Large intestine (tissue), 3 donors: ENCODE data around the gene SMS. TPM values are rescaled to one million over a fixed set of nuclear protein-coding genes. Genes with fewer than 3 reads are reported as not detected.
"Not testable (repeated sequence)": the region's sequence is repeated elsewhere in the genome, so short reads cannot be mapped to it uniquely, and the experiment has no call there.

Experiments used
- DNase-seq, 2 donors: peaks; one replicate each; pipeline versions ENCODE4 v3.0.0 to v3.0.0-alpha.2; 2013
- H3K27ac ChIP-seq: one replicate; pipeline ENCODE4 v1.5.1; 2013; ENCODE audit warnings: low read length
- H3K27me3 ChIP-seq: 2 replicates; pipeline ENCODE4 v1.6.1; 2013; ENCODE audit warnings: low read length; ENCODE audit not compliant: control insufficient read depth, insufficient read depth
- H3K36me3 ChIP-seq: 2 replicates; pipeline ENCODE4 v1.6.1; 2013; ENCODE audit warnings: low read length; ENCODE audit not compliant: control insufficient read depth, insufficient read depth
- H3K4me1 ChIP-seq: one replicate; pipeline ENCODE4 v1.6.1; 2013; ENCODE audit warnings: low read length; ENCODE audit not compliant: control insufficient read depth, insufficient read depth
- H3K4me3 ChIP-seq: one replicate; pipeline ENCODE4 v1.5.1; 2013; ENCODE audit warnings: low read length
- H3K9me3 ChIP-seq: one replicate; pipeline ENCODE4 v1.6.1; 2013; ENCODE audit warnings: mild to moderate bottlenecking, low read depth, low read length, moderate library complexity; ENCODE audit not compliant: control insufficient read depth
- WGBS: methylation state at CpG from one replicate; pipeline ENCODE4 v1.1.5; 2013; ENCODE audit warnings: low lambda C conversion rate; ENCODE audit not compliant: insufficient coverage; 5-methylcytosine and 5-hydroxymethylcytosine counted together
- polyA plus RNA-seq: library from polyadenylated mRNA; unstranded; fragments of 120-200 nt; gene quantifications from one replicate; pipeline ENCODE4 v1.2.1, GENCODE V29; 2013

Gene SMS
- polyA plus RNA-seq, 1 donor, result 87.3 TPM

GRCh38 chrX:21948897-21949578 is 8.5 kb downstream of the SMS start:
- WGBS, result no CpG with 5 or more reads among the region's 8 CpGs
- Histone ChIP-seq H3K9me3 (no peaks in the 10 kb centered on the region), H3K27me3 (no peaks in the 10 kb centered on the region), H3K36me3 (no peaks in the 10 kb centered on the region), H3K4me1 (peaks cover 17% of the 10 kb centered on the region), H3K4me3 (no peak overlapping the region), H3K27ac (no peak overlapping the region)
- no peak for DNase-seq

GRCh38 chrX:21949689-21950088 is 9.2 kb downstream of the SMS start:
- peaks cover 17% of the 10 kb centered on the region for H3K4me1 ChIP-seq
- no peak for DNase-seq
- no peak overlapping the region for H3K4me3 ChIP-seq
- no peaks in the 10 kb centered on the region for H3K36me3 ChIP-seq
- no peak overlapping the region for H3K27ac ChIP-seq
- WGBS, result no CpG with 5 or more reads among the region's 5 CpGs
- no peaks in the 10 kb centered on the region for H3K27me3 ChIP-seq
- no peaks in the 10 kb centered on the region for H3K9me3 ChIP-seq

GRCh38 chrX:21950557-21950956 is 10.0 kb downstream of the SMS start:
- H3K27me3 ChIP-seq, H3K4me3 ChIP-seq, DNase-seq, H3K9me3 ChIP-seq, H3K27ac ChIP-seq, H3K36me3 ChIP-seq: not testable (repeated sequence)
- peaks cover 17% of the 10 kb centered on the region for H3K4me1 ChIP-seq
- no CpG with 5 or more reads among the region's 1 CpG for WGBS

GRCh38 chrX:21952624-21953023 is 12.1 kb downstream of the SMS start:
- no peak for DNase-seq
- no peak overlapping the region for H3K27ac ChIP-seq
- WGBS, result no CpG with 5 or more reads among the region's 6 CpGs
- H3K27me3 ChIP-seq, result no peaks in the 10 kb centered on the region
- no peak overlapping the region for H3K4me3 ChIP-seq
- H3K4me1 ChIP-seq, result peaks cover 9% of the 10 kb centered on the region
- no peaks in the 10 kb centered on the region for H3K36me3 ChIP-seq
- H3K9me3 ChIP-seq, result no peaks in the 10 kb centered on the region

GRCh38 chrX:21953195-21953830 is 12.8 kb downstream of the SMS start:
- not testable (repeated sequence) for H3K27ac ChIP-seq, DNase-seq, H3K4me3 ChIP-seq, H3K9me3 ChIP-seq, H3K27me3 ChIP-seq, H3K36me3 ChIP-seq, H3K4me1 ChIP-seq
- no CpG with 5 or more reads among the region's 6 CpGs for WGBS

- Histone ChIP-seq H3K27ac (no peak overlapping the region), H3K9me3 (no peaks in the 10 kb centered on the region), H3K4me3 (no peak overlapping the region), H3K27me3 (no peaks in the 10 kb centered on the region), H3K4me1 (peaks cover 6% of the 10 kb centered on the region), H3K36me3 (no peaks in the 10 kb centered on the region)
- DNase-seq, result no peak
- no CpG with 5 or more reads among the region's 7 CpGs for WGBS
Measured at GRCh38 chrX:21955403-21956189, 15.1 kb downstream of the SMS start.

- no peaks in the 10 kb centered on the region for H3K27me3 ChIP-seq
- H3K4me1 ChIP-seq, result peaks cover 6% of the 10 kb centered on the region
- no peak for DNase-seq
- H3K9me3 ChIP-seq, result no peaks in the 10 kb centered on the region
- H3K4me3 ChIP-seq, result no peak overlapping the region
- H3K36me3 ChIP-seq, result no peaks in the 10 kb centered on the region
- no peak overlapping the region for H3K27ac ChIP-seq
- WGBS, result no CpG with 5 or more reads among the region's 7 CpGs
Measured at GRCh38 chrX:21956783-21957182, 16.3 kb downstream of the SMS start.

- H3K4me3 ChIP-seq, result no peak overlapping the region
- no peak overlapping the region for H3K27ac ChIP-seq
- H3K36me3 ChIP-seq, result no peaks in the 10 kb centered on the region
- H3K27me3 ChIP-seq, result no peaks in the 10 kb centered on the region
- DNase-seq, result no peak
- H3K9me3 ChIP-seq, result no peaks in the 10 kb centered on the region
- H3K4me1 ChIP-seq, result peaks cover 2% of the 10 kb centered on the region
- no CpG with 5 or more reads among the region's 8 CpGs for WGBS
Measured at GRCh38 chrX:21958187-21958586, 17.7 kb downstream of the SMS start.

- no CpG with 5 or more reads among the region's 4 CpGs for WGBS
- no peak overlapping the region for H3K4me3 ChIP-seq
- H3K9me3 ChIP-seq, result no peaks in the 10 kb centered on the region
- no peaks in the 10 kb centered on the region for H3K27me3 ChIP-seq
- no peaks in the 10 kb centered on the region for H3K36me3 ChIP-seq
- H3K27ac ChIP-seq, result no peak overlapping the region
- H3K4me1 ChIP-seq, result peaks cover 2% of the 10 kb centered on the region
- DNase-seq, result peak in 1 of 2 donors; percentile 31
Measured at GRCh38 chrX:21958916-21959315, 18.4 kb downstream of the SMS start.

- H3K27ac ChIP-seq, result no peak overlapping the region
- DNase-seq, result no peak
- WGBS, result no CpG with 5 or more reads among the region's 12 CpGs
- peaks cover 2% of the 10 kb centered on the region for H3K4me1 ChIP-seq
- H3K36me3 ChIP-seq, result no peaks in the 10 kb centered on the region
- H3K27me3 ChIP-seq, result no peaks in the 10 kb centered on the region
- H3K9me3 ChIP-seq, result no peaks in the 10 kb centered on the region
- H3K4me3 ChIP-seq, result no peak overlapping the region
Measured at GRCh38 chrX:21959362-21960051, 19.0 kb downstream of the SMS start.
